Naive B cell (primary cell): ENCODE measurements around the gene GIPC3. TPM values are rescaled to one million over a fixed set of nuclear protein-coding genes. Genes with fewer than 3 reads are reported as not detected.

Experiments
- ATAC-seq, 2 donors: fragments of 150-1000 bp; cut with Tn5 transposase; 2 replicates each; pipeline ENCODE4 v1.10.0; 2021; ENCODE audit warnings: low read depth in 2 of 2, mild to moderate bottlenecking in 2 of 2, moderate library complexity in 2 of 2
- DNase-seq: peaks from one replicate; pipeline ENCODE4 v3.0.0; 2022
- H3K27ac Mint-ChIP-seq, 6 donors: one replicate each; pipeline ENCODE4 v1.8.0; 2020 to 2022; ENCODE audit warnings: mild to moderate bottlenecking in 6 of 6, mixed read lengths in 6 of 6, moderate library complexity in 5 of 6, inconsistent platforms in 2 of 6
- H3K27me3 Mint-ChIP-seq, 3 donors: one replicate each; pipeline ENCODE4 v1.8.0; 2021 to 2022; ENCODE audit warnings: mixed read lengths in 3 of 3, mild to moderate bottlenecking in 1 of 3
- H3K36me3 Mint-ChIP-seq, 2 donors: one replicate each; pipeline ENCODE4 v1.8.0; 2020 to 2022; ENCODE audit warnings: mixed read lengths in 2 of 2, inconsistent platforms in 1 of 2, mild to moderate bottlenecking in 1 of 2
- H3K4me1 Mint-ChIP-seq, 3 donors: one replicate each; pipeline ENCODE4 v1.8.0; 2020 to 2022; ENCODE audit warnings: mixed read lengths in 3 of 3, inconsistent platforms in 1 of 3, mild to moderate bottlenecking in 1 of 3, moderate library complexity in 1 of 3
- H3K4me3 Mint-ChIP-seq, 8 donors: one replicate each; pipeline ENCODE4 v1.8.0; 2020 to 2022; ENCODE audit warnings: mild to moderate bottlenecking in 8 of 8, mixed read lengths in 8 of 8, moderate library complexity in 8 of 8, inconsistent platforms in 2 of 8
- H3K9me3 Mint-ChIP-seq, 7 donors: one replicate each; pipeline ENCODE4 v1.8.0; 2020 to 2022; ENCODE audit warnings: mixed read lengths in 7 of 7, mild to moderate bottlenecking in 5 of 7, inconsistent platforms in 2 of 7, moderate library complexity in 1 of 7
- polyA plus RNA-seq, 6 donors: library from polyadenylated mRNA; unstranded; fragments of 300-500 nt; fragmentation: Illumina TruSeq; gene quantifications; one replicate each; pipeline ENCODE4 v1.2.3, GENCODE V29; 2021; ENCODE audit warnings: low read depth in 6 of 6

The GIPC3 gene
- polyA plus RNA-seq, 6 donors from 2014 or later = 0.06 to 1.0 (median 0.21) TPM; not detected in 1

DNA sequence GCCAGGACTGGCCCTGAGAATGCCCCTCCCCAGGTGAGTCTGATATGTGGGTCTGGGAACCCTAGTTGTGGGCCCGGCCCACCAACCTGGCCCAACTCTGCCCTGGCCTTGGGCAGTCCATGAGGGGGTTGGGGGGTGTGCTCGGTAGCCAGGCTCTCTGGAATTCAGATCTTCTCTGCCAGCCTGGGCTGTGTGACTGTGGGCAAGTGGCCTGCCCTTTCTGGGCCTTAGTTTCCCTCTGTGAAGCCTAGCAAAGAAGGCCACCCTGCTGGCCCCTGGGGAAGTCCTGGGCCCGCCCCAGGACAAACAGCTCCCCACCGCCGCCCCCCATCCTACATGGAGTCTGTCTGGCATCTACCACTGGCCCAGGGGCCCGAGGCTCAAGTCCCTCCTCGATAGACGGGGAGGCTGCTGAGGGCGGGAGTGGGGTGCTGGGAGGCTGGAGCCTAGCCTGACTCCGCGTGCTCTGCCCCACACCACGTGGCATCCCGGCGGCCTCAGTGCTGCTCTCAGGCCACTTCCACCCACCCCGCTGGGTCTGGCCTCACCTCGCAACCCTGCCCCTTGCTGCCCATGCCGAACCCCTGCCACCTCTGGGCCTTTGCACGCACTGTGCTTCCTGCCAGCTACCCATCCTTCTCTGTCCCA, 29.7 kb downstream of the GIPC3 start:
- Mint-ChIP-seq H3K27ac (peak overlapping the region in 1 of 6 donors; percentile 81), H3K4me1 (peaks cover 13 to 17% (median 17%) of the 10 kb centered on the region in 3 donors), H3K36me3 (no peaks in the 10 kb centered on the region), H3K4me3 (no peak overlapping the region), H3K27me3 (no peaks in the 10 kb centered on the region), H3K9me3 (no peaks in the 10 kb centered on the region)
- ATAC-seq = no peak
- no peak for DNase-seq

DNA sequence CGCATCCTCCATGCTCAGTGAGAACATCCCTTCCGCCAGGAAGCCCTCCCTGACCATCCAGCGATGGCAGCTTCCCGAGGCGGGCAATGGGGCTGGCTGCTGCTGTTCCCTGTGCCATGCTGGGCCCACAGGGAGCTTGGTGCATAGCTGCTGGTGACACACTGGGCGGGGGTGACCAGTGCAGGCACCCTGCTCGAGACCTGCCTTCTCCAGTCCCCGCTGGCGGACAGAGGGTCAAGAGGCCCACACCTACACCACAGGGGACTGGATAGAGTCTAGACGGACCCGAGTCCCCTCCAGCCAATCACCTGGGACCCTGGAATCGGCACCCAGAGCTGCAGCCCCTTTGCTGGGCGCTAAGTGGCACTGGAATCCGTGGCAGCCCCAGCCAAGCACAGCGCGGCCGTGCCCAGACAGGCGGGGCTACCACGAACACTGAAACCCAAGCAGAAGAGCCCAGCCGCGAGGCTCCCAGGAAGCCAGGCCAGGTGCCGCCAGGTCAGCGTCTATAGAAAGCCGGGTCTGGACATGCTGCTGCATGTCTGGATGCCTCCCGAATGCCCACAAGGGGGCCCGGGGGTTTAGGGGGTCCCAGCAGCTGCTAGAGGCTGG, 30.4 kb downstream of the GIPC3 start:
- Mint-ChIP-seq H3K36me3 (no peaks in the 10 kb centered on the region), H3K4me3 (no peak overlapping the region), H3K27me3 (no peaks in the 10 kb centered on the region), H3K4me1 (peaks cover 13 to 17% (median 17%) of the 10 kb centered on the region in 3 donors), H3K9me3 (no peaks in the 10 kb centered on the region), H3K27ac (peak overlapping the region in 1 of 6 donors; percentile 81)
- no peak for ATAC-seq
- DNase-seq = no peak

DNA sequence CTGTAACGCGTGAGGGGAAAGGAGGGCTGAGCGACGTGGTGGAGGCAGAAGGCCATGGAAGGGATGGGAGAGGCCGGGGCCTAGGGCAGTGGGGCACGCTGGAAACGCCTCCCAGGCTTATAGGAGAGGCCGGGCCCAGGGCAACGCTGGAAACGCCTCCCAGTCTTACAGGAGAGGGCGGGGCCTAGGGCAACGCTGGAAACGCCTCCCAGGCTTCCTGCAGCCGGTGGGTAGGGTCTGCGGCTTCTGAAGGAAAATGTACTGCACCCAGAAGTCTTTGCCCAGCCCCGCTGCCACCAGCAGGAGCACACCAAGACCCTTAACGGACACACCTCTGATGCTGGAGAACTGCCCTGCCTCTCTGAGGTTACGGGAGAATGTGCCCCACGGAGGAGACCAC, 32.2 kb downstream of the GIPC3 start:
- peak overlapping the region in 4 of 6 donors; percentile 3 to 76 (median 70) for H3K27ac Mint-ChIP-seq
- ATAC-seq = peak in 1 of 2 donors; percentile 23

DNA sequence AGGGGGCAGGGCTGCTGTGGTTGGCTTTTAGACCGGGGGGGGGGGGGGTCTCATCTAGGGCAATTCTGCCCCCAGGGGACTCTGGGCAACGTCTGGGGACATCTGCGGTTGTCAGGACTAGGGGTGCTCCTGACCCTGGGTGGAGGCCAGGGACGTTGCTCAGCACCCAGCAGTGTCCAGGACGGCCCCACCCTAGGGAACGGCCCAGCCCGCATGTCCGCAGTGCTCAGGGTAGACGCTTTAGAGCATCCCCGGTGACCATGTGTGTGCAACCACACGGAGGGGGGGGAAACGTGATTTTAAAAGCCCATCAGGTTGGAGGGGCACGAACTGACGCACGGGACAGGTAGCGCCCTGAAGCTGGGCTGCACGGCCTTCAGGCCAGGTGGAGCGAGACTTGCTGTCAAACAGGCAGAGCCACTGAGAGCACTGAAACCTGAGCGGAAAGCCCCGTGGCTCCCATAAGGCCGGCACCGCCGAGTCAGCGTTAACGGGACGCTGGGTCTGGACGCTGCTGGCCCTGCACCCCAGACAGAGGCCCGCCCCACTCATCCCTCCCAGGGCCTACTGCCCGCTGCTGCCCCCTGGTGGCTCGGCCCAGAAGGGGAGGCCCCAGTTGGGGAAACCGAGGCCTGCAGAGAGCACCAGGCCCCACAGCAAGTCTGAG, 33.0 kb downstream of the GIPC3 start:
- peaks cover 16 to 22% (median 19%) of the 10 kb centered on the region in 3 donors for H3K4me1 Mint-ChIP-seq
- peak; percentile 64 to 73 for ATAC-seq
- H3K9me3 Mint-ChIP-seq = no peaks in the 10 kb centered on the region
- no peaks in the 10 kb centered on the region for H3K27me3 Mint-ChIP-seq
- H3K36me3 Mint-ChIP-seq = no peaks in the 10 kb centered on the region
- H3K4me3 Mint-ChIP-seq = peak overlapping the region in 3 of 8 donors; percentile 2 to 53 (median 48)
- DNase-seq = peak; percentile 58
- H3K27ac Mint-ChIP-seq = peak overlapping the region in 1 of 6 donors; percentile 69

More for the DNA sequence above, 32.2 kb downstream of the GIPC3 start:
- Mint-ChIP-seq H3K27me3 (no peaks in the 10 kb centered on the region), H3K4me1 (peaks cover 16 to 22% (median 17%) of the 10 kb centered on the region in 3 donors), H3K9me3 (no peaks in the 10 kb centered on the region), H3K4me3 (peak overlapping the region in 5 of 8 donors; percentile 29 to 74 (median 42)), H3K36me3 (no peaks in the 10 kb centered on the region)
- DNase-seq = no peak

DNA sequence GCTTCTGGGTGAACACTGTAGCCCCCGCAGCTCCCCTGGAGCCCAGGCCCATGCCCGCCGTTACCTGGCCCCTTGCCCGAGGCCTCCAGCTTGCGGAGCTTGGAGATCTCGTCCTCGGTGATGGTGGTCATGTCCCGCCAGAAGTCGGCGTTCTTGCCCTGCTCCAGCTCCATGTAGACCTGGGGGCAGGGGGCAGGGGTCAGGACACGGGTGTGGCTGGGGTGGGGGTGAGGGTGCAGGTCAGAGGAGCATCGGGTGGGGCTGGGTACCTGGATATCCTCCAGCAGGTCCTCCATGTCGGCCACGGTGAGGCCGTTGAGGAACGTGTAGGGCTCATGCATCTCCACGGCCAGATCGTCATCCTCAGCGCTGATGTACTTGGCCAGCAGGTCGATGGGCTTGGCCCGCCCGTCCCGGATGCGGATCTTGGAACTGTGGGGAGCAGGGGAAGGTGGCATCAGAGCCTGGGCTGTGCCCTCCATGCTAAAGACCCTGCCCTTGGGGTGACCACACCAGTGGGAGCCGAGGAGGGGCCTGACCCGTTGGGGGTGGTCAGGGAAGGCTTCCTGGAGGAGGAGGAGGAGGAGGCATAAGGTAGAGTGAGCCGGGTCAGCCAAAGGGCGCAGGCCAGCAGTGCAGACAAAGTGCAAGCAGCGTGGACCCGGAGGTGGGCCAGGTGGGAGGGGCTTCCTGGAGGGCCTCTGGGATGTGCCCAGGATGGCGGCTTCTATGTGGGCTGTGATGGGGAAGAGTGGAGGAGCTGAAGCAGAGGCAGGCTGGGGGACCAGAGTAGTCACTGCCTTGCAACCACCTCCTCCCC, 33.7 kb downstream of the GIPC3 start:
- no peak for DNase-seq
- H3K27me3 Mint-ChIP-seq = no peaks in the 10 kb centered on the region
- no peak for ATAC-seq
- H3K4me1 Mint-ChIP-seq = peaks cover 17 to 24% (median 20%) of the 10 kb centered on the region in 3 donors
- H3K27ac Mint-ChIP-seq = no peak overlapping the region
- H3K9me3 Mint-ChIP-seq = no peaks in the 10 kb centered on the region
- H3K4me3 Mint-ChIP-seq = no peak overlapping the region
- H3K36me3 Mint-ChIP-seq = no peaks in the 10 kb centered on the region

DNA sequence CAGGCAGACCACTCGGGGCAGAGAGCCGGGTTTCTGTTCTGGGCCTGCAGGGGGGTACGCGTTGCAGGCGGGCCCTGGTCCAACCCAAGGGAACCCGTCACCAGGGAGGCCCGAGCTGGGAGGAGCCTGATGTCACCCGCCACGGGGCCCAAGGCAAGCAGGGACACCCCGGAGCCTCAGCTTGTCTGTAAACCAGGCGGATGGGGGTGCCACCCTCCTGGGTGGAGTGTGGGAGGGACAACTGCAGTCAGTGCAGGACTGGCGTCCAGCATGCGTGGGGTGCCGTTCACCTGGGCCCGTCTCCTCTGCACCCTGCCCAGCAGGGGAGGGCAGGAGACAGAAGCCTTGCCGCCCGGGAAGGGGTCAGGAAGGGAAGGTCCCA, 34.3 kb downstream of the GIPC3 start:
- ATAC-seq (no peak), DNase-seq (no peak)
- H3K27ac Mint-ChIP-seq = no peak overlapping the region
- H3K27me3 Mint-ChIP-seq = no peaks in the 10 kb centered on the region
- no peak overlapping the region for H3K4me3 Mint-ChIP-seq
- no peaks in the 10 kb centered on the region for H3K9me3 Mint-ChIP-seq
- H3K36me3 Mint-ChIP-seq = no peaks in the 10 kb centered on the region
- peaks cover 23 to 30% (median 26%) of the 10 kb centered on the region in 3 donors for H3K4me1 Mint-ChIP-seq

DNA sequence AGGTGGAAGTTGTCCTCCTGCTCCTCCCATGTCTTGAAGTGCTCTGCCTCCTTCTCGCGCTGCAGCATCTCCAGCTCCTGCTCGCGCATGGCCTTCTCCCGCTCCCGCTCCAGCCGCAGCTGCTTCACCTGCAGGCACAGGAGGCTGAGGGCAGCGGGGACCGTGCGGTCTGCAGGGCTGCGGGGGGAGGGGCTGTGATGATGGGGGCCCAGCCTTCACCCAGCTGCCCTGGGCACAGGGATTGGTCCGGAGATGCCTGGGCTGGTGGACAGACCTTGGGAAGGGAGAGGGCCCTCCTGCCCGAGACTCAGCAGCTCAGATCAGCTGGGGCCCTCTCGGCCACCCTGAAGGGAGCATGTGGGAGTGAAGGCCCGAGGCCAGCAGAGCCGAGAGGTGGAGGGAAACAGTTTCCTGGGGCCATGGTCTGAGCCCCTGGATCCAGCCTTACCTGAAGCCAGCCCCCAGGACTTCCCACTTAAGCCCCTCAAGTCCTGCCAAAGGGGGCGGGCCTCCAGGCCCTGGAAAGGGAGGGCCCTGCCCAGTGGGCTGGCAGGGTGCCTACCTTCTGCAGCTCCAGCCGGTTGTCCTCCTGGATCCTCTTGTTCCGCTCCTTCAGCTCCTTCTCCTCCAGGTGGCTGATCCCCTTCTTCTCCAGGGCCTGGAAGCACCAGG, 35.0 kb downstream of the GIPC3 start:
- ATAC-seq (no peak), DNase-seq (no peak)
- Mint-ChIP-seq H3K36me3 (no peaks in the 10 kb centered on the region), H3K27ac (no peak overlapping the region), H3K4me3 (no peak overlapping the region), H3K4me1 (peaks cover 24 to 31% (median 30%) of the 10 kb centered on the region in 3 donors), H3K27me3 (no peaks in the 10 kb centered on the region), H3K9me3 (no peaks in the 10 kb centered on the region)

DNA sequence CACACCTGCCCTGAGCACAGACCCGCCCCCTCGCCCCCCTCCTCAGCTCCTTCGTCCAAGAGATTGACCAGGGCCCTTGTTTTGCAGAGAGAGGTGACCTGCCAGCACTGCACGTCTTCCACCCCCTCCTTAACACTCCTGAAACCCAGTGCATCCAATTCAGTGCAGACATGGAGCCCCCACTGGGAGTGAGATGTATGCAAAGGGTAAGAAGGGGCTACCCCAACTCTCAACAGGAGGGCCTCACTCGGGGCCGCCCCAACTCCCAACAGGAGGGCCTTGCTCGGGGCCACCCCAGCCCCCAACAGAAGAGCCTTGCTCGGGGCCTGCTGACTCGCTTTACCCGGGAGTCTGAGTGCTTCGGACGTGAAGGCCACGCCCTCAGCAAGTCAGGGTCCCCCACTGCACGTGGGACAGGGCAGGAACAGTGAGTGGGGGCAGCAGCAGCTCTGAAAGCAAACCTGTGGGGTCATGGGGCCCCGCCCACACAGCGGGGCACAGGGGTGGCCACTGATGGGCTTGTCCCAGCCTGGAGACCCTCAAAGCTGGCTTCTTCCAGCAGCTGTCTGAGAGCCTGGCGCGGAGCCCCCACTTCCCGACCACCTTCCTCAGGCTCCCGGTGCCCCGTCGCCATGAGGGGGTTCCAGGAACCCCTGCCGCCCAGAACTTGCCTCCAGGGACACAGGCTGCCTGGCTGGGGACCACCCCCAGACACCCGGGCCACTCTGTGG, 35.7 kb downstream of the GIPC3 start:
- Mint-ChIP-seq H3K27ac (peak overlapping the region in 1 of 6 donors; percentile 47), H3K4me3 (no peak overlapping the region), H3K27me3 (no peaks in the 10 kb centered on the region), H3K9me3 (no peaks in the 10 kb centered on the region), H3K36me3 (no peaks in the 10 kb centered on the region), H3K4me1 (peaks cover 26 to 35% (median 33%) of the 10 kb centered on the region in 3 donors)
- no peak for ATAC-seq
- DNase-seq = no peak

DNA sequence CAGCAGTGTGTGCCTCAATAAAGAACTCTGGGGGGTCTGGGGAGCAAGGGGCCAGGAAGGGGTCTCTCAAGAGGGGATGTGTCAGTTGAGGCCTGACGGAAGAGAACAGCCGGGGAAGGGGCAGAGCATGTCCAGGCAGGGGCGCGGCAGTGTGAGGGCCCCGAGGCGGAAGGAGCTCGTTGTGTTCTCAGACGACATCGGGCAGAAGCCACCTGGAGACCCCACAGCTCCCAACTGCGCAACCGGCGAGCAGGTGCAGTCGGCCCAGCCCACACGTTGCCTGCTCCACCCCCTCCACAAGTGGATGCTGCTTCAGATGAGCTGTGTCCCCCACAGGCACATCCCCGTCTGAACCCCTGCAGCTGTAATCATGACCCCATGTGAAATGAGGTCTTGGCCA, 36.4 kb downstream of the GIPC3 start:
- H3K4me3 Mint-ChIP-seq = peak overlapping the region in 1 of 8 donors; percentile 3
- no peak overlapping the region for H3K27ac Mint-ChIP-seq
- ATAC-seq (no peak), DNase-seq (no peak)
- H3K4me1 Mint-ChIP-seq = peaks cover 33 to 40% (median 39%) of the 10 kb centered on the region in 3 donors
- no peaks in the 10 kb centered on the region for H3K36me3 Mint-ChIP-seq
- H3K27me3 Mint-ChIP-seq = no peaks in the 10 kb centered on the region
- H3K9me3 Mint-ChIP-seq = no peaks in the 10 kb centered on the region

DNA sequence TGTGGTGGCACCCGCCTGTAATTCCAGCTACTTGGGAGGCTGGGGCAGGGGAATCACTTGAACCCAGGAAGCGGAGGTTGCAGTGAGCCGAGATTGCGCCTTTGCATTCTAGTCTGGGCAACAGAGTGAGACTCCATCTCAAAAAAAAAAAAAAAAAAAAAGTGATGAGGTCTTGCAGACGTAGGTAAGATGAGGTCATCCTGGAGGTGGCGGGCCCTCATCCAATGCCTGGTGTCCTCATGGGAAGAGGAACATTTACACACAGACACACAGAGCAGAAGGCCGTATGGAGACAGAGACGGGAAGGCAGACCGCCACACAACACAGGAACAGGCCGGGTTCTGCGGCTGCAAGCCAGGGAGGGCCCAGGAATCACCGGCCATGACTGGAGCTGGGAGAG, 36.9 kb downstream of the GIPC3 start:
- no peaks in the 10 kb centered on the region for H3K36me3 Mint-ChIP-seq
- peak overlapping the region in 1 of 6 donors; percentile 54 for H3K27ac Mint-ChIP-seq
- H3K4me3 Mint-ChIP-seq = peak overlapping the region in 4 of 8 donors; percentile 39 to 78 (median 60)

DNA sequence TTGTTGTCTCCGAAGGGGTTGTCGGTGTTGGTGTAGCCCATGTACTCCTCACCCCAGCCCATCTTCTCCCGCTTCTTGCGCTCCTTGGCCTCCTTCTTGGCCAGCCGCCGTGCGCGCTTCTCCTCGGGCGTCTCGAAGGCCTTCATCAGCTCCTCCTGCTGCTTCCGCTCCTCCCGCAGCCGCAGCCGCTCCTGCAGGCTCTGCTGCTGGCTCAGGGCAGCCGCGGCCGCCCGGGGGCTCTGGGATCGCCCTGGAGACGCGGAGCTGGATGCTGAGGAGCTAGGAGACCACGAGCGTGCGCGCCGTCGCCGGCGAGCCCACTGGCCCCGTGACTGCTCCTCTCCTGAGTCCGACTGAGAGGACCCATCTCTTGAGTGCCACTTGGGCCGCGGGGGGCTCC, 38.4 kb downstream of the GIPC3 start:
- H3K4me3 Mint-ChIP-seq = peak overlapping the region in 5 of 8 donors; percentile 63 to 91 (median 84)

More for the DNA sequence above, 36.9 kb downstream of the GIPC3 start:
- H3K4me1 Mint-ChIP-seq = peaks cover 35 to 40% (median 39%) of the 10 kb centered on the region in 3 donors
- no peaks in the 10 kb centered on the region for H3K27me3 Mint-ChIP-seq
- H3K9me3 Mint-ChIP-seq = no peaks in the 10 kb centered on the region
- ATAC-seq (no peak), DNase-seq (no peak)

DNA sequence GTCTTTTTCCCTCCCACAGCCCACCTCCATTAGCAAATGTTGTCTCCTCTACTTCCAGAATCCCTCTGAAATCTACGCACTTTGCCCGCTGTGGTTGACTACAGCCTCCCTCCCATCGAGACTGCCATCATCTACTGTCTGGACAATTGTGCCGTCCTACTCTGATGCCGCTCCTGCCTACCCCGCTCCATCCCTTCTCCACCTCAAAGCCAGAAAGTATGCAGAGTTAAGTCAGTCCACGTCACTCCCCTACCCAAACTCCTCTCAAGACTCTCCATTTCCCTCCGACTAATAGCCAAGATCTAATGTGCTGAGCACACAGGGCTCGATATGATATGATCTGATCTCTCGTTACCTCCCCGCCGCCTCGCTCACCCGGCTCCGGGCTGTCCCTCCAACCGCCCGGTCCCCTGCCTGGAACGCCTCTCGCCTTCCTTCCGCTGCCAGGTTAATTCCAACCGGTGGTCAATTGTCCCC, 40.8 kb downstream of the GIPC3 start:
- no peaks in the 10 kb centered on the region for H3K36me3 Mint-ChIP-seq
- no peaks in the 10 kb centered on the region for H3K9me3 Mint-ChIP-seq
- ATAC-seq (no peak), DNase-seq (no peak)
- peak overlapping the region; percentile 4 to 100 (median 84) for H3K27ac Mint-ChIP-seq
- H3K4me1 Mint-ChIP-seq = peaks cover 26 to 36% (median 29%) of the 10 kb centered on the region in 3 donors
- H3K27me3 Mint-ChIP-seq = no peaks in the 10 kb centered on the region
- H3K4me3 Mint-ChIP-seq = peak overlapping the region; percentile 91 to 100 (median 98)

More for the DNA sequence above, 38.4 kb downstream of the GIPC3 start:
- ATAC-seq (no peak), DNase-seq (no peak)
- H3K9me3 Mint-ChIP-seq = no peaks in the 10 kb centered on the region
- no peaks in the 10 kb centered on the region for H3K27me3 Mint-ChIP-seq
- no peaks in the 10 kb centered on the region for H3K36me3 Mint-ChIP-seq
- peak overlapping the region in 1 of 6 donors; percentile 65 for H3K27ac Mint-ChIP-seq
- H3K4me1 Mint-ChIP-seq = peaks cover 26 to 33% (median 29%) of the 10 kb centered on the region in 3 donors
